Activated CD8-positive, alpha-beta memory T cell treated with anti-CD3 and anti-CD28 coated beads, Interleukin-2, amount 10 ng/mL, durations not matched to agents 7 days and 5 days (primary cell): ENCODE data around the gene ARMC9. TPM values are rescaled to one million over a fixed set of nuclear protein-coding genes. Genes with fewer than 3 reads are reported as not detected.

Source experiments
- ATAC-seq: fragments of 150-1000 bp; cut with Tn5 transposase; one replicate; pipeline ENCODE4 v1.10.0; 2021; ENCODE audit warnings: moderate library complexity
- CTCF ChIA-PET: fragments of 350-600 bp; sonication (Branson Sonifier 250); formaldehyde crosslinking; loops from one replicate; lab custom pipeline; 2021; ENCODE audit warnings: antibody characterized with exemption; lab: Charles Lee
- DNase-seq: peaks from one replicate; pipeline ENCODE4 v3.0.0-alpha.2; 2020
- H3K27ac Mint-ChIP-seq: one replicate; pipeline ENCODE4 v1.8.0; 2021; ENCODE audit warnings: mild to moderate bottlenecking, mixed read lengths
- H3K27me3 Mint-ChIP-seq: one replicate; pipeline ENCODE4 v1.8.0; 2021; ENCODE audit warnings: mixed read lengths
- H3K36me3 Mint-ChIP-seq: one replicate; pipeline ENCODE4 v1.8.0; 2021; ENCODE audit warnings: mild to moderate bottlenecking, mixed read lengths
- H3K4me1 Mint-ChIP-seq: one replicate; pipeline ENCODE4 v1.8.0; 2021; ENCODE audit warnings: mixed read lengths
- H3K4me3 Mint-ChIP-seq: one replicate; pipeline ENCODE4 v1.8.0; 2021; ENCODE audit warnings: mild to moderate bottlenecking, moderate library complexity, mixed read lengths
- H3K9me3 Mint-ChIP-seq: one replicate; pipeline ENCODE4 v1.8.0; 2022; ENCODE audit warnings: low read depth, mixed read lengths
- microRNA-seq: library from miRNA; unstranded; fragments of <30 nt; microRNA quantifications from one replicate; pipeline ENCODE4 v1.2.0, GENCODE V29; 2022
- total RNA-seq, 2 experiments: library from RNA; stranded (reverse); gene quantifications; one replicate each; pipeline ENCODE4 v1.2.3, GENCODE V29; 2021

Gene ARMC9
- total RNA-seq, 2 experiments from 2014 or later: 0.88 to 3.2 TPM

DNA sequence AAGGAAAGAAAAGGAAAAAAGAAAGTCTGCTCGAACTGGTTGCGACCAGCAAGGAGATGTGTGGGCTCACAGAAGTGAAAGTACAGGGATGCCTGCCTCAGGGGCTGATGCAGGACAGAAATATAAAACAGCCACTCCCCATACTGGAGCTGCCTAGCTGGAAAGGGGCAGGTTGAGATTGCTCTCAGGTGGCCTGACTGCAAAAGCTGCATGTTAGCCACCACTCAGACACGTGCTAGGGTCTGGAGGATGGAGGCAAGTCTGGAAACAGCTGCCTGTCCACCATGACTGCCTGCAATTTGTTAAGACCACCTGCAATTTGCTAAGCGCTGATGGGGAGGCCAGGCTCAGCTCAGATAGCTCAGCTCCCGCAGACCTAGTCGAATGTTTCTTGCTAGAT, 215.0 kb downstream of the ARMC9 start:
- no peak overlapping the region for H3K27ac Mint-ChIP-seq
- H3K4me3 Mint-ChIP-seq: no peak overlapping the region
- no peak for ATAC-seq
- H3K9me3 Mint-ChIP-seq: peaks cover 5% of the 10 kb centered on the region
- CTCF ChIA-PET: interaction anchor here (1.1 to 4.5 kb wide), 4 partner anchors 9 to 186 kb away, joined by 3 to 35 read pairs (median 11); no protein-coding TSS in a partner anchor
- peaks cover 2% of the 10 kb centered on the region for H3K36me3 Mint-ChIP-seq
- DNase-seq: no peak
- peaks cover 47% of the 10 kb centered on the region for H3K27me3 Mint-ChIP-seq
- H3K4me1 Mint-ChIP-seq: peaks cover 8% of the 10 kb centered on the region

GRCh38 chr2:231413921-231414476, 215.6 kb downstream of the ARMC9 start:
- ATAC-seq (no peak), DNase-seq (no peak)
- Mint-ChIP-seq H3K9me3 (peaks cover 5% of the 10 kb centered on the region), H3K4me3 (no peak overlapping the region), H3K27ac (no peak overlapping the region), H3K4me1 (peaks cover 8% of the 10 kb centered on the region), H3K36me3 (peaks cover 2% of the 10 kb centered on the region), H3K27me3 (peaks cover 47% of the 10 kb centered on the region)
- CTCF ChIA-PET: interaction anchor here (1.7 to 4.5 kb wide), 3 partner anchors 38 to 187 kb away, joined by 4 to 35 read pairs (median 18); no protein-coding TSS in a partner anchor

DNA sequence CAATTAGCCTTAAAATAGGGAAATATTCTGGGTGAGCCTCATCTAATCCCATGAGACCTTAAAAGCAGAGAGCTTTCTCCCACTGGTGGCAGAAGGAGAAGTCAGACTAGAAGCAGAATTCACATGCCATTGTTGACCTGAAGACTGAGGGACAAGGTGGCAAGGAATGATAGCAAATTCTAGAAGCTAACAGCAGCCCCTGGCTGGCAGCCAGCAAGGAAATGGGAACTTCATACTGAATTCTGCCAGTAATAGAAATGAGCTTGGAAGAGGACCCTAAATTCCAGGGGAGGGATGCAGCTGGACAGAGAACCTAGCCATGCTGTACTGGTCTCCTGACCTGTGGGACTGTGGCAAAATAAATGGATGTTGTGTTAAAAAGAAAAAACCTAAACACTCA, 216.6 kb downstream of the ARMC9 start:
- CTCF ChIA-PET: interaction anchor here (1.0 to 1.8 kb wide), 3 partner anchors 9 to 188 kb away, joined by 4 read pairs; no protein-coding TSS in a partner anchor
- Mint-ChIP-seq H3K36me3 (peaks cover 2% of the 10 kb centered on the region), H3K4me1 (peaks cover 8% of the 10 kb centered on the region), H3K4me3 (no peak overlapping the region), H3K27me3 (peaks cover 47% of the 10 kb centered on the region), H3K27ac (no peak overlapping the region), H3K9me3 (peaks cover 5% of the 10 kb centered on the region)
- no peak for ATAC-seq
- DNase-seq: no peak

GRCh38 chr2:231418820-231419640, 220.6 kb downstream of the ARMC9 start:
- Mint-ChIP-seq H3K36me3 (no peaks in the 10 kb centered on the region), H3K4me1 (peaks cover 3% of the 10 kb centered on the region), H3K9me3 (no peaks in the 10 kb centered on the region), H3K27ac (no peak overlapping the region), H3K4me3 (no peak overlapping the region), H3K27me3 (peaks cover 18% of the 10 kb centered on the region)
- CTCF ChIA-PET: interaction anchor here (1.4 to 2.3 kb wide), 3 partner anchors 13 to 14 kb away, joined by 3 to 7 read pairs (median 6); no protein-coding TSS in a partner anchor
- ATAC-seq: no peak
- DNase-seq: no peak

GRCh38 chr2:231421051-231421580, 222.7 kb downstream of the ARMC9 start:
- no peak for ATAC-seq
- Mint-ChIP-seq H3K36me3 (no peaks in the 10 kb centered on the region), H3K9me3 (no peaks in the 10 kb centered on the region), H3K27ac (no peak overlapping the region), H3K27me3 (peaks cover 5% of the 10 kb centered on the region), H3K4me1 (peaks cover 13% of the 10 kb centered on the region), H3K4me3 (no peak overlapping the region)
- DNase-seq: no peak
- CTCF ChIA-PET: interaction anchor here (1.0 to 1.9 kb wide), 2 partner anchors 9 to 193 kb away, joined by 3 to 4 read pairs; no protein-coding TSS in a partner anchor

DNA sequence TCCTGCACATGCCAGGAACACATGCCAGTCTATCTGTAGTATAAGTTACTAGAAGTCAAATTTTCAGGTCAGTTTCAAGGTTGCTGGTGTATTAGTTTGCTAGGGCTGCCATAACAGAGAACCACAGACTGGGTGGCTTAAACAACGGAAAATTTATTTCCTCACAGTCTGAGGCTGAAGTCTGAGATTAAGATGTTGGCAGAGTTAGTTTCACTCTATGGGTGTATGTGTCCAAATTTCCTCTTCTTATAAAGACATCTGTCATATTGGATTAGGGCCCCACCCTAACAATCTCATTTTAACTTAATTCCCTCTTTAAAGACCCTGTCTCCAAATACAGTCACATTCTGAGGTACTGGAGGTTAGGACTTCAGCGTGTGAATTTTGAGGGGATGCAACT, 223.6 kb downstream of the ARMC9 start:
- ATAC-seq (no peak), DNase-seq (no peak)
- Mint-ChIP-seq H3K27ac (no peak overlapping the region), H3K9me3 (no peaks in the 10 kb centered on the region), H3K27me3 (peaks cover 5% of the 10 kb centered on the region), H3K36me3 (peaks cover under 1% of the 10 kb centered on the region), H3K4me3 (no peak overlapping the region), H3K4me1 (peaks cover 23% of the 10 kb centered on the region)
- CTCF ChIA-PET: interaction anchor here (1.1 to 1.9 kb wide), 2 partner anchors 9 kb away, joined by 3 to 4 read pairs; no protein-coding TSS in a partner anchor

- H3K4me1 Mint-ChIP-seq: peaks cover 25% of the 10 kb centered on the region
- no peak overlapping the region for H3K4me3 Mint-ChIP-seq
These were observed 224.7 kb downstream of the ARMC9 start for GRCh38 chr2:231423176-231423575.

More at GRCh38 chr2:231423176-231423575, 224.7 kb downstream of the ARMC9 start:
- DNase-seq: no peak
- no peak overlapping the region for H3K27ac Mint-ChIP-seq
- H3K9me3 Mint-ChIP-seq: no peaks in the 10 kb centered on the region
- no peak for ATAC-seq
- CTCF ChIA-PET: interaction anchor here (1.1 kb wide), 1 partner anchor 10 kb away, joined by 3 read pairs; no protein-coding TSS in a partner anchor
- no peaks in the 10 kb centered on the region for H3K27me3 Mint-ChIP-seq
- H3K36me3 Mint-ChIP-seq: peaks cover 3% of the 10 kb centered on the region

Small RNA genes lying within 50 kb of the gene (microRNA-seq; reads per million reads assigned to microRNA genes)
- not detected for gene MIR4777

Other genes with a start within 250 kb of the ARMC9 start
- gene SPATA3, start 202.5 kb upstream of the ARMC9 start, total RNA-seq: 1 to 10 TPM in 1 of 2 experiments, under 1 TPM in 1; 0.44 to 1.2 TPM
- under 1 TPM in 1 of 2 experiments, not detected in 1; 0.18 TPM for gene C2orf72, start 161.1 kb upstream of the ARMC9 start, total RNA-seq
- 100 to 1,000 TPM in 1 of 2 experiments, 10 to 100 TPM in 1; 89.1 to 128 TPM for gene PSMD1, start 141.8 kb upstream of the ARMC9 start, total RNA-seq
- not detected for gene HTR2B, start 73.6 kb upstream of the ARMC9 start, total RNA-seq
- gene B3GNT7, start 197.1 kb downstream of the ARMC9 start, total RNA-seq: under 1 TPM; 0.47 to 0.49 TPM